Measurements from ENCODE around the gene MAP3K13. TPM values are rescaled to one million over a fixed set of nuclear protein-coding genes. Genes with fewer than 3 reads are reported as not detected.

The MAP3K13 gene
- total RNA-seq, 2 donors from 2014 or later = 20.7 to 24.7 TPM

DNA sequence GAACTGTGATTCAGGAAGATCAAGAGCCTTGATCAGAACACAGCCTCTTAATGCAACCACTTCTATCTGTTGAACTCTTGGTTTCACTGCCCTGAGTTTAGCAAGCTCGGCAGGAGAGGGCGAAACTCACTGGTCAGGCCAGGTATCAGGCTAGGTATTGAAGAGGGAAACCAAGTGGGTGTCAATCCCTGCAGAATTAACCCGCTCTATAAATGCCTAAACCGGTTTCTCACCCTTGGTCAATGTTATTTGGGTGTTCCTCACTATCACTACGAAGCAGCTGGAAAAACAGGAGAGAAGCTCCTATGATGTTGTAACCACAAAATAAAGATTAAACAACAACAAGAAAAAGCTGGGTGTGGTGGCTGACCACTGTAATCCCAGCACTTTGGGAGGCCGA, 165.6 kb downstream of the MAP3K13 start:
- no peak for DNase-seq (ENCODE audit: low spot score)
- intact Hi-C loops (cut with DNase I) = no loop called here

GRCh38 chr3:185530856-185531255, 167.9 kb downstream of the MAP3K13 start:
- no peak for DNase-seq (ENCODE audit: low spot score)
- intact Hi-C loops (cut with DNase I) = no loop called here

GRCh38 chr3:185532901-185533300, 170.0 kb downstream of the MAP3K13 start:
- intact Hi-C loops (cut with DNase I) = no loop called here
- DNase-seq (ENCODE audit: low spot score) = no peak

GRCh38 chr3:185534511-185534910, 171.6 kb downstream of the MAP3K13 start:
- no peak for DNase-seq (ENCODE audit: low spot score)
- intact Hi-C loops (cut with DNase I) = no loop called here

GRCh38 chr3:185537369-185537970, 174.5 kb downstream of the MAP3K13 start:
- DNase-seq (ENCODE audit: low spot score) = no peak
- intact Hi-C loops (cut with DNase I) = no loop called here

Other genes starting within 250 kb of the MAP3K13 start
- gene C3orf70, start 210.1 kb upstream of the MAP3K13 start, total RNA-seq = 10 to 100 TPM; 38.5 to 46.1 TPM
- gene EHHADH, start 109.1 kb upstream of the MAP3K13 start, total RNA-seq = 1 to 10 TPM; 3.1 to 4.1 TPM
- 1 to 10 TPM; 9.6 TPM for gene TMEM41A, start 135.9 kb downstream of the MAP3K13 start, total RNA-seq
- gene LIPH, start 189.5 kb downstream of the MAP3K13 start, total RNA-seq = under 1 TPM in 1 of 2 donors, not detected in 1; 0.19 TPM
- gene SENP2, start 223.2 kb downstream of the MAP3K13 start, total RNA-seq = 10 to 100 TPM; 29.3 to 33.0 TPM

Measured in posterior vena cava (tissue), 2 donors.